ELR (cell line): Measurements from ENCODE around the gene DTNBP1.

Experiments
- DNase-seq: peaks from one replicate; pipeline ENCODE4 v3.0.0-alpha.2; 2015; ENCODE audit warnings: low read depth

DTNBP1 gene

GRCh38 chr6:15479761-15480160 is 183.1 kb downstream of the DTNBP1 start:
- DNase-seq, result peak; percentile 8

DNA sequence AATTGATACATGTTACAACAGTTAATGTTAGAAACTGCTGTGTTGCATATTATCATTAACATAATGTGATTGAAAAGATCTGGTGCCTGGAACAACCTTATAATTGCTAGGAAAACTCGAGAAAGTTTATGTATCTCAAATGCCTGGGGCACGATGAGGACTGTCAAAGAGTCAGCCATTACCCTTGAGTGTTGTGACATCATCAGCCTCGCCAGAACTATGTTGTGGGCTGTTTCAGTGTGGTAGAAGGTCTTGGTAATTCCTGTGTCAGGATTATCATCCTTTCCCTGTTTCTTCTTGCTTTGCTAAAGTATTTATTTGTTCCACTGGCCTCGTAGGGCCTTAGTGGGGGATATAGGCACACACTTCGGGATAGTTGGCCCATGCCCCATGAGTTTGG is 185.1 kb downstream of the DTNBP1 start:
- DNase-seq, result peak; percentile 17

DNA sequence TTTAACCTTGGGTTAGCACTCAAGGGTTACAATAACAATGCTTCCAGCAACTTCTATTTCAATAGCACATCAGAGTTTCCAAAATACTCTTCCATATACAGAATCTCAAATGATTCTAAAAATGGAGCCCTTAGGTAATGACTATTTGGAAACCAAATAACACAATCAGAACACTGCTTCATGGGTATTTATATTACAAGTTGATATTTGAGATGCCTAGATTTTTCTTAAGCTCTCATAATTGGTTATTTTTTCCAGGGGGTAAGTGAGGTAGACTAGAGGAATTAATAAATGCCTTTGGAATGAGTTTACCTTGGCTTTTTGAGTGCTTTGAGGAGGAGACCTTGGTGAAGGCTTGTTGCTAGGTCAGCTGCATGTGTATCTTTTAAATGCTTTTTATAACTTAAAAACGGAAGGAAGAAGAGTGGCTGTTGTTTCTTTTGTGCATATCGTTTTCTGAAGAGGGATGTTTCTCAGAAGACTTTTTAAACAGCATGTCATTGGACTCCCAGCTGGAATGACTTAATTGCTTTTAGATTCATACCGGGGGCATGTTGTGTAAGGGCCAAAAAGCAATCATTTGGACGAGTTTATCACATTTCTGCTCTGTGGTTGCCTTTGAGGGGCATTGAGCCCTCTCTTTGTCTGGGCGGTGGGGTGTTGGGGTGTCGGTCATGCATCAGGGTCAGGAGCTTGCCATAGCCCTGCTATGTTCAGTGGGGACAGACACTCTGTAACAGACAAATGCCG is 186.0 kb downstream of the DTNBP1 start:
- peak; percentile 27 for DNase-seq

GRCh38 chr6:15475872-15476271 is 187.0 kb downstream of the DTNBP1 start:
- DNase-seq, result no peak

DNA sequence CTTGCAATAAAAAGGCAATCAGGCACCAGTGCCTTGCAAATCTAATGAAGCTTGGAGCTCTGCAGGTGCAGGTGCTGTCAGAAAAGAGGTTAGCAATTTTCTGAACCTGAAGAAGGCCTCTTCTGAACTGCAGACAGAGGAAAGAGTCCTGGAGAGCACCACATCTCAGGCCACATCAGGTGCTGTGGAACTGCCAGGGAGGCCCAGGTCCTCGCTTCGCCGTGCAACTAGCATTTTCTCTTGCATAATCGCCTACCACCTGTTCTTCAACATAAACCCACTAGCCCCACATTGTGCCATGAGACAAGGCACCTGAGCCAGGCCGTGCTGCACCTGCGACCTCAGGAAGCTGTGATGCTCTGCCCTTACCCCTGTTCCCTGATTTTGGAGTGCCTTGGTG is 187.6 kb downstream of the DTNBP1 start:
- DNase-seq, result no peak

DNA sequence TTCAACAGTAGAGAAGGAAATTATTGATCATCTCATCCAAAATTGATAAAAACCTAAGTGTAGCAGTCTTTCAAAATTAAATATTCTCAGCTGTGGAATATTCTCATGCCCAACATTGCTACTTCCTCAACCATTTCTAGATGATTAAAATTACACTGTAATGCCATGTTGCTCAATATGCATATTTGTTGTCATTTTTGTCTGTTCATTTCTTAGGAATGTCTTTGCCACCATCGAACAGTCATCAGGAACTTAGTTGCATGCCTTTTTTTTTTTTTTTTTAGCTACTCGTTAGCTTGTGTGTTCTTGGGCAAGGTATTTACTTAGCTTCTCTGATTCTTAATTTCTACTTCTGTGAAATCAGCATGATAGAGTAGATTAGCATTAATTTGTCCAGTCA is 188.6 kb downstream of the DTNBP1 start:
- peak; percentile 82 for DNase-seq

- DNase-seq, result peak; percentile 88
Observed at GRCh38 chr6:15473741-15474161, 189.1 kb downstream of the DTNBP1 start.

DNA sequence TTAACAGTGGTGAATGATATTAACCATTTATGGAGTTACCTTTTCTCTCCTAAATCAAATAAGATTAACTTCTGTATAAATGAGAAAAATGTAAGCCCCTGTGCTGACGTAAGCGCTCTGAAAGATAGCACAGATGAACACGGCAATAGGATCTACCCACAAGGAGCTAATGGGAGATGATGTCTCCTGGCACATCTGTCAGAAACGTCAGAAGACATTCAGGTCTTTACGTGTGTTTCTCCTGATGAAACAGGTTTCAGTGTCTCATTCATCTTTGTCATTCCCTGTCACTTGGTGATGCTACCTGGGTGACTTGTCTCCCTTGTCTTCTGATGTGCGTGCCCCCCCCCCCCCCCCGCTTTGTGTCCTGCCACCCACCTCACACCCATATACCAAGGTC is 189.7 kb downstream of the DTNBP1 start:
- no peak for DNase-seq
